Calu3 (cell line): ENCODE data around the gene UBQLN4. TPM values are rescaled to one million over a fixed set of nuclear protein-coding genes. Genes with fewer than 3 reads are reported as not detected.

ENCODE experiments used
- BruUV-seq: library from RNA; stranded (reverse); fragments of 400-500 nt; replicated peaks from 2 replicates; lab custom pipeline; 2021; lab: Mats Ljungman, UMichigan
- CTCF ChIA-PET: fragments of 300-600 bp; sonication (Branson Sonifier 250); formaldehyde crosslinking; loops from one replicate; lab custom pipeline; 2022; ENCODE audit warnings: antibody characterized with exemption; lab: Charles Lee
- DNase-seq: peaks from one replicate; pipeline ENCODE4 v3.0.0; 2022
- H3K27ac Mint-ChIP-seq: one replicate; pipeline ENCODE4 v1.8.0; 2022; ENCODE audit warnings: mixed read lengths; ENCODE audit not compliant: unreplicated experiment
- H3K27me3 Mint-ChIP-seq: one replicate; pipeline ENCODE4 v1.8.0; 2022; ENCODE audit warnings: mixed read lengths; ENCODE audit not compliant: unreplicated experiment
- H3K36me3 Mint-ChIP-seq: one replicate; pipeline ENCODE4 v1.8.0; 2022; ENCODE audit warnings: mild to moderate bottlenecking, moderate library complexity, mixed read lengths; ENCODE audit not compliant: insufficient read depth, unreplicated experiment
- H3K4me1 Mint-ChIP-seq: one replicate; pipeline ENCODE4 v1.8.0; 2022; ENCODE audit warnings: mild to moderate bottlenecking, low read depth, mixed read lengths; ENCODE audit not compliant: unreplicated experiment
- H3K4me3 Mint-ChIP-seq: one replicate; pipeline ENCODE4 v1.8.0; 2022; ENCODE audit warnings: mild to moderate bottlenecking, low read depth, moderate library complexity, mixed read lengths; ENCODE audit not compliant: unreplicated experiment
- H3K9me3 Mint-ChIP-seq: one replicate; pipeline ENCODE4 v1.8.0; 2022; ENCODE audit warnings: low read depth, mixed read lengths; ENCODE audit not compliant: unreplicated experiment
- CTCF ChIP-seq: fragments of 200-600 bp; IDR thresholded peaks from one replicate; pipeline ENCODE4 v1.8.0; 2022; ENCODE audit warnings: antibody characterized with exemption; ENCODE audit not compliant: unreplicated experiment
- intact Hi-C: fragments of 100-400 bp; cut with micrococcal nuclease; formaldehyde crosslinking; loops from one replicate; pipeline ENCODE4 v1.10.0; 2022; ENCODE audit not compliant: unreplicated experiment
- total RNA-seq: library from RNA; stranded (reverse); gene quantifications from 2 replicates; pipeline ENCODE4 v1.2.3, GENCODE V29; 2022

Gene UBQLN4
- total RNA-seq, 1 experiment from 2014 or later = 77.3 TPM

GRCh38 chr1:156083800-156084790, 30.5 kb upstream of the UBQLN4 start:
- intact Hi-C loops = no loop called here
- H3K36me3 Mint-ChIP-seq = peaks cover 25% of the 10 kb centered on the region
- CTCF ChIA-PET = interaction anchor here (0.6 to 2.2 kb wide), 3 partner anchors 23 to 46 kb away, joined by 3 to 10 read pairs (median 3); partner anchors contain the start of genes RAB25 and UBQLN4
- DNase-seq = no peak
- H3K4me1 Mint-ChIP-seq = peaks cover 20% of the 10 kb centered on the region
- TF ChIP-seq CTCF = no peak
- no peaks in the 10 kb centered on the region for H3K27me3 Mint-ChIP-seq
- H3K9me3 Mint-ChIP-seq = no peaks in the 10 kb centered on the region
- H3K4me3 Mint-ChIP-seq = peak overlapping the region; percentile 76
- no TSS peak for BruUV-seq
- no peak overlapping the region for H3K27ac Mint-ChIP-seq

GRCh38 chr1:156082309-156083091, 28.9 kb upstream of the UBQLN4 start, which contains the start of gene MEX3A:
MEX3A (minus strand) TSS chr1:156082465; CDS start chr1:156081998, 467 bp downstream.
- DNase-seq = peak; percentile 83
- Mint-ChIP-seq H3K9me3 (no peaks in the 10 kb centered on the region), H3K4me1 (peaks cover 19% of the 10 kb centered on the region), H3K27me3 (no peaks in the 10 kb centered on the region), H3K27ac (no peak within 1 kb of the TSS), H3K36me3 (peaks cover 25% of the 10 kb centered on the region), H3K4me3 (peak within 1 kb of the TSS; percentile 76)
- no TSS peak for BruUV-seq
- CTCF ChIA-PET = interaction anchor here (0.5 to 2.2 kb wide), 3 partner anchors 48 to 145 kb away, joined by 3 to 10 read pairs (median 6); no protein-coding TSS in a partner anchor
- intact Hi-C loops = no loop called here
- TF ChIP-seq CTCF = no peak

GRCh38 chr1:156081917-156082308, 28.3 kb upstream of the UBQLN4 start:
- peaks cover 14% of the 10 kb centered on the region for H3K4me1 Mint-ChIP-seq
- DNase-seq = no peak
- no peaks in the 10 kb centered on the region for H3K9me3 Mint-ChIP-seq
- H3K27me3 Mint-ChIP-seq = no peaks in the 10 kb centered on the region
- H3K36me3 Mint-ChIP-seq = peaks cover 25% of the 10 kb centered on the region
- CTCF ChIA-PET = no interaction called here
- TF ChIP-seq CTCF = no peak
- peak overlapping the region; percentile 76 for H3K4me3 Mint-ChIP-seq
- BruUV-seq = no TSS peak
- intact Hi-C loops = no loop called here
- H3K27ac Mint-ChIP-seq = no peak overlapping the region

- Mint-ChIP-seq H3K27me3 (no peaks in the 10 kb centered on the region), H3K27ac (no peak overlapping the region), H3K36me3 (peaks cover 23% of the 10 kb centered on the region), H3K4me1 (peaks cover 8% of the 10 kb centered on the region), H3K9me3 (no peaks in the 10 kb centered on the region), H3K4me3 (peak overlapping the region; percentile 76)
- TF ChIP-seq CTCF = no peak
- DNase-seq = no peak
- intact Hi-C loops = no loop called here
- CTCF ChIA-PET = no interaction called here
- BruUV-seq = no TSS peak
Observed at GRCh38 chr1:156081180-156081916, 27.8 kb upstream of the UBQLN4 start.
